Esophagus squamous epithelium (tissue), 5 donors: ENCODE data around the gene PAK1. TPM values are rescaled to one million over a fixed set of nuclear protein-coding genes. Genes with fewer than 3 reads are reported as not detected.

Experiments used
- DNase-seq: peaks from one replicate; lab custom pipeline; 2025; lab: John Stamatoyannopoulos, UW
- H3K27ac ChIP-seq, 4 donors: fragments of 200-600 bp; sonication (generic); one replicate each; pipeline ENCODE4 v1.5.1; 2016 to 2019; ENCODE audit warnings: mild to moderate bottlenecking in 1 of 4
- H3K27me3 ChIP-seq, 4 donors: fragments of 200-600 bp; sonication (generic); 1 replicate in 3 of 4; 2 replicates in 1 of 4; pipeline versions ENCODE4 v1.5.1 to v1.6.0; 2017 to 2021; ENCODE audit warnings: antibody characterized with exemption in 1 of 4
- H3K36me3 ChIP-seq, 3 donors: fragments of 200-600 bp; sonication (generic); one replicate each; pipeline ENCODE4 v1.5.1; 2016 to 2019
- H3K4me1 ChIP-seq, 3 donors: fragments of 200-600 bp; sonication (generic); one replicate each; pipeline ENCODE4 v1.5.1; 2017 to 2019
- H3K4me3 ChIP-seq, 4 donors: fragments of 200-600 bp; sonication (generic); 1 replicate in 3 of 4; 2 replicates in 1 of 4; pipeline ENCODE4 v1.5.1; 2016 to 2019; ENCODE audit warnings: mild to moderate bottlenecking in 2 of 4, moderate library complexity in 1 of 4
- H3K9me3 ChIP-seq, 3 donors: fragments of 200-600 bp; sonication (generic); one replicate each; pipeline ENCODE4 v1.5.1; 2016 to 2019
- CTCF ChIP-seq, 6 experiments: fragments of 450-650 bp in 4 of 6; fragments of 200-600 bp in 2 of 6; sonication (generic) in 2 of 6; IDR thresholded peaks; one replicate each; pipeline ENCODE4 v1.5.1; 2016 to 2019; ENCODE audit warnings: antibody characterized with exemption in 6 of 6, mild to moderate bottlenecking in 4 of 6, moderate library complexity in 4 of 6
- POLR2A ChIP-seq, 4 donors: fragments of 450-650 bp; IDR thresholded peaks; one replicate each; pipeline ENCODE4 v1.6.1; 2017; ENCODE audit warnings: antibody characterized with exemption in 4 of 4, mild to moderate bottlenecking in 4 of 4, moderate library complexity in 3 of 4
- WGBS, 2 donors: methylation state at CpG; one replicate each; pipeline ENCODE4 v1.1.5; 2018; 5-methylcytosine and 5-hydroxymethylcytosine counted together
- intact Hi-C: fragments of 100-400 bp; cut with DNase I; formaldehyde crosslinking; loops from one replicate; pipeline ENCODE4 v1.15.0; 2022
- total RNA-seq, 4 donors: library from RNA; depleted of rRNA; stranded (reverse); fragments of >200 nt; gene quantifications; one replicate each; pipeline ENCODE4 v1.1.0, GENCODE V29; 2016
- donor health status: DM: yes; HTN: yes; CAD: no.

The PAK1 gene
- total RNA-seq, 4 donors from 2014 or later: 17.4 to 41.6 (median 24.8) TPM

DNA sequence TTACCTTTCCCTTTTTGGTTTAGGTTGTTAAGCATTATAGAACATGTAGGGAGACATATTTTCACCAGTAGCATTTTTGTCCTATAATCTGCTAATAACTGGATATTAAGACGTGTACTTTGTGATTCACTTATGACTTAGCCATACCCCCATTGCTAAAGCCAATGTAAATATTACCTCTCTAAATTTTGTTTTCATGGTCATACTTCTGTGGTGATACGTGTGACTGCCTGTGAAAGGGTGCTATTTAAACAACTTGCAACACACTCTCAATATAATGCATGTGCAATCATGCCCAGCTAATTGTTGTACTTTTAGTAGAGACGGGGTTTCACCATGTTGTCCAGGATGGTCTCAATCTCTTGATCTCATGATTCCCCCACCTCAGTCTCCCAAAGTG, 36.2 kb upstream of the PAK1 start:
- 45 to 55% methylated on average over 3 of the region's 3 CpGs for WGBS, 2 donors
- no peak overlapping the region for H3K27ac ChIP-seq
- peaks cover 0 to 12% (median 0%) of the 10 kb centered on the region in 4 donors for H3K27me3 ChIP-seq
- H3K9me3 ChIP-seq: no peaks in the 10 kb centered on the region
- peaks cover 5 to 48% (median 11%) of the 10 kb centered on the region in 3 donors for H3K4me1 ChIP-seq
- intact Hi-C loops: no loop called here
- no peaks in the 10 kb centered on the region for H3K36me3 ChIP-seq
- TF ChIP-seq CTCF (IDR thresholded peaks at IDR 0.05) (no peak), POLR2A (IDR thresholded peaks at IDR 0.05) (no peak)
- H3K4me3 ChIP-seq: no peak overlapping the region
- DNase-seq: no peak

- DNase-seq: no peak
- Histone ChIP-seq H3K27ac (no peak overlapping the region), H3K4me3 (no peak overlapping the region), H3K4me1 (peaks cover 5 to 59% (median 14%) of the 10 kb centered on the region in 3 donors), H3K9me3 (no peaks in the 10 kb centered on the region), H3K36me3 (no peaks in the 10 kb centered on the region), H3K27me3 (peaks cover 0 to 12% (median 0%) of the 10 kb centered on the region in 4 donors)
- intact Hi-C loops: no loop called here
- 67 to 74% methylated on average over 2 of the region's 2 CpGs for WGBS, 2 donors
- TF ChIP-seq POLR2A (IDR thresholded peaks at IDR 0.05) (no peak), CTCF (IDR thresholded peaks at IDR 0.05) (peak in 1 of 6 experiments; percentile 22)
Measured at GRCh38 chr11:77508019-77508418, 34.1 kb upstream of the PAK1 start.

DNA sequence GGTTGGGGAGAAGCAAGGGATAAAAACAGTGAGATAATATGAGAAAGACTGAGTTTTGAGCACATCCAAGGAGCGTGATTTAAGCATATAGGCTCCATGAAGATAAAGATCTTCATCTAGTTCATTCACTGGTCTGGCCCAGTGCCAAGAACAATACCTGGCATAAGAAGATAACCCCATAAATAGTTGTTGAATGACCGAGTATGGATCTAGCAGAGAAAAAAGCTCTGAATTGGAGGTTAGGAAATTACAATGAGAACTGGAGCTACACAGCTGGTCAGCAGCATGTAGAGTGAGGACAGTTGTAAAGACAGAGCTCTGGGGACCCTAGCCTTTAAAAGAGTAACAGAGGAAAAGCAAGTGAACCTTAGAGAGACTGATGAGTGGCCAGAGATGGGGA, 33.0 kb upstream of the PAK1 start:
- intact Hi-C loops: no loop called here
- Histone ChIP-seq H3K4me3 (no peak overlapping the region), H3K27me3 (peaks cover 0 to 3% (median 0%) of the 10 kb centered on the region in 4 donors), H3K9me3 (no peaks in the 10 kb centered on the region), H3K27ac (no peak overlapping the region), H3K4me1 (peaks cover 5 to 67% (median 16%) of the 10 kb centered on the region in 3 donors), H3K36me3 (no peaks in the 10 kb centered on the region)
- DNase-seq: no peak
- WGBS, 2 donors: 26 to 38% methylated on average over 2 of the region's 2 CpGs
- TF ChIP-seq POLR2A (IDR thresholded peaks at IDR 0.05): no peak
- TF ChIP-seq CTCF (IDR thresholded peaks at IDR 0.05): no peak

- Histone ChIP-seq H3K27me3 (peaks cover 0 to 6% (median 0%) of the 10 kb centered on the region in 4 donors), H3K4me3 (no peak overlapping the region), H3K27ac (peak overlapping the region in 3 of 4 donors; percentile 7 to 21 (median 11)), H3K36me3 (no peaks in the 10 kb centered on the region), H3K9me3 (no peaks in the 10 kb centered on the region), H3K4me1 (peaks cover 5 to 58% (median 16%) of the 10 kb centered on the region in 3 donors)
- TF ChIP-seq CTCF (IDR thresholded peaks at IDR 0.05): no peak
- no peak for TF ChIP-seq POLR2A (IDR thresholded peaks at IDR 0.05)
- DNase-seq: no peak
- intact Hi-C loops: no loop called here
- WGBS, 2 donors: 23 to 41% methylated on average over 3 of the region's 3 CpGs
Measured at GRCh38 chr11:77505956-77506355, 32.1 kb upstream of the PAK1 start.

DNA sequence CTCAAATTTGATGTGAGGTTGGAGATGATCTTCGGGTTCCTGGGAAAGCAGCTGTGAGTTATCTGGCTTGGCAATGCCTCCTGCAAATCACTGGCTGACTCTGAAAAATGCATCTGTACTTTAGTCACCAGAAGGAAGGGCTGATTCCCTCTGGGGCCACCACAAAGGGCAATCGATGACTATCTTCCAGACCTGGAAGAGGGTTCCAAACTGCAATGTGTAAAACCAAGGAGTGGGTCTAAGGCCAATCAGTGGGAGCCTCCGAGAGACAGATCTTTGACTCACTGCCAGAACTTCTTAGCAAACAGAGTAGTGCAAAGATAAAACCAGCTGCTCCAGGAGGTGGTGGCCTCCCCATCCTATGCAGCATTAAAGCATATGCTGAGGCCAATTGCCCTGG, 29.1 kb upstream of the PAK1 start:
- no peak for TF ChIP-seq CTCF (IDR thresholded peaks at IDR 0.05)
- TF ChIP-seq POLR2A (IDR thresholded peaks at IDR 0.05): no peak
- no peak for DNase-seq
- no peak overlapping the region for H3K27ac ChIP-seq
- H3K4me1 ChIP-seq: peaks cover 5 to 41% (median 16%) of the 10 kb centered on the region in 3 donors
- intact Hi-C loops: no loop called here
- H3K4me3 ChIP-seq: no peak overlapping the region
- 15 to 24% methylated on average over 3 of the region's 3 CpGs for WGBS, 2 donors
- H3K9me3 ChIP-seq: no peaks in the 10 kb centered on the region
- peaks cover 0 to 6% (median 0%) of the 10 kb centered on the region in 4 donors for H3K27me3 ChIP-seq
- no peaks in the 10 kb centered on the region for H3K36me3 ChIP-seq
